Epithelial cell of proximal tubule (primary cell): ENCODE measurements around the gene CXCR5. TPM values are rescaled to one million over a fixed set of nuclear protein-coding genes. Genes with fewer than 3 reads are reported as not detected.

Experiments used
- DNase-seq: peaks from one replicate; pipeline ENCODE4 v3.0.0-alpha.2; 2011; ENCODE audit warnings: low read depth
- H3K4me3 ChIP-seq: 2 replicates; pipeline ENCODE4 v1.5.1; 2011; ENCODE audit warnings: low read depth, mild to moderate bottlenecking, low read length
- CTCF ChIP-seq: conservative IDR thresholded peaks from 2 replicates; pipeline ENCODE4 v1.5.1; 2012; ENCODE audit warnings: low read depth, mild to moderate bottlenecking, low read length
- total RNA-seq: library from RNA; depleted of rRNA; stranded (reverse); fragments of >200 nt; gene quantifications from 2 replicates; pipeline ENCODE4 v1.2.3, GENCODE V29; 2015

CXCR5 gene
- total RNA-seq, 1 donor from 2014 or later = not detected

- H3K4me3 ChIP-seq = no peak overlapping the region
- DNase-seq = no peak
- no peak for TF ChIP-seq CTCF
Measured at GRCh38 chr11:118897721-118898310, 14.1 kb downstream of the CXCR5 start.

GRCh38 chr11:118898400-118899295 is 15.0 kb downstream of the CXCR5 start:
- TF ChIP-seq CTCF = no peak
- no peak for DNase-seq
- no peak overlapping the region for H3K4me3 ChIP-seq

- no peak for DNase-seq
- no peak for TF ChIP-seq CTCF
- no peak overlapping the region for H3K4me3 ChIP-seq
Measured at GRCh38 chr11:118899296-118899688, 15.6 kb downstream of the CXCR5 start.

GRCh38 chr11:118899706-118900360 is 16.1 kb downstream of the CXCR5 start:
- H3K4me3 ChIP-seq = no peak overlapping the region
- DNase-seq = no peak
- TF ChIP-seq CTCF = no peak

GRCh38 chr11:118900535-118901384 is 17.1 kb downstream of the CXCR5 start:
- DNase-seq = no peak
- no peak for TF ChIP-seq CTCF
- no peak overlapping the region for H3K4me3 ChIP-seq

- no peak for DNase-seq
- peak; percentile 35 for TF ChIP-seq CTCF
- H3K4me3 ChIP-seq = no peak overlapping the region
Measured at GRCh38 chr11:118901494-118902335, 18.0 kb downstream of the CXCR5 start.
